Sigmoid colon (tissue), 7 donors: ENCODE results near the gene TMEM140. TPM values are rescaled to one million over a fixed set of nuclear protein-coding genes. Genes with fewer than 3 reads are reported as not detected.

Source experiments
- DNase-seq: peaks from one replicate; pipeline ENCODE4 v3.0.0-alpha.2; 2019
- H3K27ac ChIP-seq, 4 donors: fragments of 200-600 bp; sonication (generic); one replicate each; pipeline ENCODE4 v1.5.1; 2016 to 2019; ENCODE audit warnings: mild to moderate bottlenecking in 1 of 4
- H3K27me3 ChIP-seq, 3 donors: fragments of 200-600 bp; sonication (generic); one replicate each; pipeline ENCODE4 v1.5.1; 2019; ENCODE audit warnings: mild to moderate bottlenecking in 1 of 3
- H3K36me3 ChIP-seq, 4 donors: fragments of 200-600 bp; sonication (generic); one replicate each; pipeline ENCODE4 v1.5.1; 2016 to 2019
- H3K4me1 ChIP-seq, 4 donors: fragments of 200-600 bp; sonication (generic); one replicate each; pipeline ENCODE4 v1.5.1; 2017 to 2019
- H3K4me3 ChIP-seq, 4 donors: fragments of 200-600 bp; sonication (generic); one replicate each; pipeline ENCODE4 v1.5.1; 2017 to 2019; ENCODE audit warnings: mild to moderate bottlenecking in 2 of 4, moderate library complexity in 1 of 4
- H3K9me3 ChIP-seq, 4 donors: fragments of 200-600 bp in 3 of 4; sonication (generic) in 3 of 4; one replicate each; pipeline versions ENCODE4 v1.5.1 to v1.6.1; 2013 to 2019
- EP300 ChIP-seq, 4 donors: sonication (generic); formaldehyde crosslinking; IDR thresholded peaks; one replicate each; pipeline ENCODE4 v1.6.1; 2017; ENCODE audit warnings: antibody characterized with exemption in 4 of 4
- POLR2A ChIP-seq, 2 donors: fragments of 450-650 bp; IDR thresholded peaks; one replicate each; pipeline ENCODE4 v1.6.1; 2016; ENCODE audit warnings: antibody characterized with exemption in 2 of 2, mild to moderate bottlenecking in 2 of 2, moderate library complexity in 2 of 2
- POLR2AphosphoS5 ChIP-seq, 4 donors: sonication (generic); formaldehyde crosslinking; IDR thresholded peaks; one replicate each; pipeline ENCODE4 v1.6.1; 2017; ENCODE audit warnings: antibody characterized with exemption in 4 of 4
- WGBS, 2 donors: extraction: QIAGEN DNeasy Blood & Tissue Kit; methylation state at CpG; one replicate each; pipeline ENCODE4 v1.1.7; 2013; 5-methylcytosine and 5-hydroxymethylcytosine counted together
- intact Hi-C: fragments of 100-400 bp; cut with DNase I; formaldehyde crosslinking; loops from one replicate; pipeline ENCODE4 v1.15.1; 2023
- polyA plus RNA-seq, 3 donors: library from polyadenylated mRNA; stranded (reverse); fragments of 200-250 nt; gene quantifications; one replicate each; pipeline ENCODE4 v1.2.3, GENCODE V29; 2013
- total RNA-seq, 4 donors: library from RNA; depleted of rRNA; stranded (reverse); fragments of >200 nt; gene quantifications; one replicate each; pipeline ENCODE4 v1.1.0, GENCODE V29; 2016
- TF ChIP-seq, protein P1 (sequence below), 4 experiments: fragments of 450-650 bp in 3 of 4; fragments of 200-600 bp in 1 of 4; IDR thresholded peaks; one replicate each; pipeline ENCODE4 v1.5.1; 2016 to 2019; ENCODE audit warnings: antibody characterized with exemption in 4 of 4, mild to moderate bottlenecking in 3 of 4, moderate library complexity in 2 of 4
- donor health status: healthy with polysubstance abuse.
- donor health status: Bipolar disorder and iron deficiency.
- donor health status: healthy.

The TMEM140 gene
- total and polyA plus RNA-seq, 7 donors, result 5.4 to 29.6 (median 18.3) TPM

DNA sequence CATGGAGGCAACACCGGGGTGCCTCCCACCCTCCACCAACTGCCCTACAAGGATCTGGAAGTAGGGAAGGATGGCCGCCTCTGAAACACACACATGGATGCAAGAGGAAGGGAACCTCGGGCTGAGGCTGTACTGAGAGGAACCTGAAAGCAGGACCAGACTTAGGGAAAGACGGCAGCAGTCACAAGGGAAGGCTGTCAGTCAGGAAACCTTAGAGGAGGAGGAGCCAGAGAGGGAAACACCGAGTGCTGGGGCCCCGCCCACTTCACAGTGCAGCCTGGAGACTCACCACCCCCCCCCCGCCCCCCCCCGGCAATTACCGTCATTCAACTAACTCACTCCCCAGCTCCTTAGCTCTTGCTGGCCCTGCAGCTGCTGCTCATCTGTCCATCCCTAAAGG lies 20.1 kb downstream of the TMEM140 start:
- no peak for DNase-seq
- intact Hi-C loops, result loop anchor here (10.0 kb wide), 1 partner anchor 393 kb away; the partner anchor contains the start of gene CALD1
- Histone ChIP-seq H3K27ac (peak overlapping the region; percentile 14 to 97 (median 94)), H3K36me3 (peaks cover 7 to 50% (median 22%) of the 10 kb centered on the region in 4 donors), H3K27me3 (no peaks in the 10 kb centered on the region), H3K4me3 (no peak overlapping the region), H3K4me1 (peaks cover 0 to 46% (median 38%) of the 10 kb centered on the region in 4 donors), H3K9me3 (no peaks in the 10 kb centered on the region)
- WGBS, 2 donors, result 60 to 68% methylated on average over 8 to 9 of the region's 9 CpGs
- TF ChIP-seq POLR2A (IDR thresholded peaks at IDR 0.05) (no peak), EP300 (IDR thresholded peaks at IDR 0.05) (no peak)
- TF ChIP-seq, protein P1, sequence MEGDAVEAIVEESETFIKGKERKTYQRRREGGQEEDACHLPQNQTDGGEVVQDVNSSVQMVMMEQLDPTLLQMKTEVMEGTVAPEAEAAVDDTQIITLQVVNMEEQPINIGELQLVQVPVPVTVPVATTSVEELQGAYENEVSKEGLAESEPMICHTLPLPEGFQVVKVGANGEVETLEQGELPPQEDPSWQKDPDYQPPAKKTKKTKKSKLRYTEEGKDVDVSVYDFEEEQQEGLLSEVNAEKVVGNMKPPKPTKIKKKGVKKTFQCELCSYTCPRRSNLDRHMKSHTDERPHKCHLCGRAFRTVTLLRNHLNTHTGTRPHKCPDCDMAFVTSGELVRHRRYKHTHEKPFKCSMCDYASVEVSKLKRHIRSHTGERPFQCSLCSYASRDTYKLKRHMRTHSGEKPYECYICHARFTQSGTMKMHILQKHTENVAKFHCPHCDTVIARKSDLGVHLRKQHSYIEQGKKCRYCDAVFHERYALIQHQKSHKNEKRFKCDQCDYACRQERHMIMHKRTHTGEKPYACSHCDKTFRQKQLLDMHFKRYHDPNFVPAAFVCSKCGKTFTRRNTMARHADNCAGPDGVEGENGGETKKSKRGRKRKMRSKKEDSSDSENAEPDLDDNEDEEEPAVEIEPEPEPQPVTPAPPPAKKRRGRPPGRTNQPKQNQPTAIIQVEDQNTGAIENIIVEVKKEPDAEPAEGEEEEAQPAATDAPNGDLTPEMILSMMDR (IDR thresholded peaks at IDR 0.05), result no peak

DNA sequence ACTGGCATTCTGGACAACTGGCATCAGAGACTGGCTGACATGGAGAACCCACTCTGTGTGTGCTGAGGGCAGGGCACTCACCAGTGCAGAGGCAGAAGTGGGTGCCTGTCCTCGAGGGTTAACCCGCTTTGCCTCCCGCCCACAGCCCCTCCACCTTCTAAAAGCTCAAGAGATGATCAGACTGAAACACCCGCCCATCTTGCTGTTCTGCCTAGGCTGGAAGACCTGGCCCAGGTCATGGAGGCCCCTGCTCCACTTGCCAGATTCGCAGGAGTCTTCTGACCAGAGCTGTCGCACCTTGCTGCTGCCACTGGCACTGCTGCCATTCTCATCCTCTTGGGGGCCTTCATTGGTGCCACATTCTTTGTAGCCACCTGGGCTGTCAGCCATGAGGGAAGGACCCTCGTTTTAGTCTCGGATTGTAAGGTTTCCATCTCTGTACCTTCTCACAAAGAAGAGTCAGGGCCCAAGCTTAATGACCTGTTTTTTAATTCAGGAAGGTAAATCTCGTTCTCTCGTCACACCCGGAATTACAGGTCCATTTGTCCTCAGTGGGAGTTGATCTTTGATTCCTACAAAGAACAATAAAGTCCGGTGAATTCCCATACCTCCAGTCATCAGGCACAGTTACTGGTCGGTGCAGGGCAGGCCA lies 20.7 kb downstream of the TMEM140 start:
- no peak for DNase-seq
- whole genome bisulfite sequencing, 2 donors, result 88 to 89% methylated on average over 13 of the region's 13 CpGs
- TF ChIP-seq EP300 (IDR thresholded peaks at IDR 0.05), result no peak
- TF ChIP-seq POLR2A (IDR thresholded peaks at IDR 0.05), result no peak
- TF ChIP-seq POLR2AphosphoS5 (IDR thresholded peaks at IDR 0.05), result no peak
- TF ChIP-seq, protein P1 (IDR thresholded peaks at IDR 0.05), result no peak
- Histone ChIP-seq H3K9me3 (no peaks in the 10 kb centered on the region), H3K36me3 (peaks cover 7 to 48% (median 22%) of the 10 kb centered on the region in 4 donors), H3K27ac (peak overlapping the region; percentile 14 to 97 (median 94)), H3K4me3 (no peak overlapping the region), H3K4me1 (peaks cover 0 to 46% (median 38%) of the 10 kb centered on the region in 4 donors), H3K27me3 (no peaks in the 10 kb centered on the region)
- intact Hi-C loops, result loop anchor here (10.0 kb wide), 1 partner anchor 394 kb away; the partner anchor contains the start of gene CALD1

DNA sequence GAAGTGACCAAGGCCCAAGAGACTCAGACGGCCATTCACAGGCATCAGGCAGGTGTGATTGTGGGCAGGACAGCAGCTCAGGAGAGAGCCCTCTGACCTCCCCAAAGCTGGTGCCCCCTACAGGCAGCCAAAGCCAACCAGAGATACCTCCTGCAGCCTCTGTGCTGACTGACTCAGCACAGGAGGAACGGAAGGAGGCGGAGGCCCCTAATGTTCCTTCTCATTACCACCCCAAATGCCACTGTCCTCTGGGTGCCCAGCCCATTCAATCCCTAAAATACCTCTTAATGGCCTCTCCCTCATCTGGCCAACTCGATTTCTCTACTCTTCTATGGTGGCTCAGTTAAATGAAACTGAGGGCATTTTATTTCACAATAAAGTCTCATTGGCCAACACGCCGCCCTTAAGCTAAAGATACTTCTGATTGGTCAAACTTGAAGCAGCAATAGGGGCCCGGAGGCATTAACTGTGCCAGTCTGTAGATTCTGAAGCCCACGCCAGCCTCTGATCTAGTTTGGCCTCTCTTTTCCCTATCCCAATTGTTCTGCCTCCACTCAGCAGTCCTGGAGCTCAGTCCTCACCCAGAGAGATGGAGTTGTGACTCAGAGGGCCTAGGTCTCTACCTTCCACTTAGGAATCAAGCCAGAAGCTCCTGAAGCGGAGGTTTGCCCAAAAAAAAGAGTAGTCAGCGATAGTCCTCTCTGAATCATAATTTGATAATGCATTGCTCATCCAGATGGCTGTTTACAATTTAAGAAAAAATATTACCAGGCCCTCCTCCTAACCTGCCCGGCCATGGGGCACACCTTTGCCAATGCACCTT lies 21.5 kb downstream of the TMEM140 start:
- DNase-seq, result no peak
- no peak for TF ChIP-seq POLR2AphosphoS5 (IDR thresholded peaks at IDR 0.05)
- TF ChIP-seq, protein P1 (IDR thresholded peaks at IDR 0.05), result peak in 1 of 4 experiments; percentile 9
- intact Hi-C loops, result loop anchor here (10.0 kb wide), 1 partner anchor 395 kb away; the partner anchor contains the start of gene CALD1
- WGBS, 2 donors, result 54 to 55% methylated on average over 11 of the region's 11 CpGs
- peak overlapping the region; percentile 61 to 92 (median 74) for H3K4me3 ChIP-seq
- peaks cover 0 to 46% (median 38%) of the 10 kb centered on the region in 4 donors for H3K4me1 ChIP-seq
- H3K27ac ChIP-seq, result peak overlapping the region; percentile 94 to 99 (median 96)
- H3K36me3 ChIP-seq, result peaks cover 7 to 40% (median 22%) of the 10 kb centered on the region in 4 donors
- H3K27me3 ChIP-seq, result no peaks in the 10 kb centered on the region
- no peaks in the 10 kb centered on the region for H3K9me3 ChIP-seq

DNA sequence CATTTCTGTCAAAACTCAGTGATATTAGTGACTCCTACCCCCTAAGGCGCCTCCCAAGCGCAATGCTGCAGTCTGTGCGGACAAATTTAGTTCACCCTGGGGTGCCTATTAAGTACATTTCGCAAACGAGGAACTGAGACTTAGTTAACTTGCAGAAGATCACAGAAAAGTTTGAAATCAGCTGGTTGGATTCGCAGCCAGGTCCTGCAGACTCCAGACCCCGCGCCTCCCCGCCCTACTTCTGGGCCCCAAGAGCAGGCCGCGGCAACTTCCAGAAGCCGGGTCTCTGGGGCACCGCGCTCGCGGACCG lies 22.0 kb downstream of the TMEM140 start:
- WGBS, 2 donors, result 1 to 3% methylated on average over 17 of the region's 17 CpGs
- Histone ChIP-seq H3K4me1 (peaks cover 0 to 46% (median 38%) of the 10 kb centered on the region in 4 donors), H3K27me3 (no peaks in the 10 kb centered on the region), H3K4me3 (peak overlapping the region; percentile 61 to 92 (median 74)), H3K36me3 (peaks cover 7 to 35% (median 19%) of the 10 kb centered on the region in 4 donors), H3K27ac (peak overlapping the region; percentile 94 to 99 (median 96)), H3K9me3 (no peaks in the 10 kb centered on the region)
- intact Hi-C loops, result loop anchor here (1.0 to 10.0 kb wide), 4 partner anchors 22 to 480 kb away; partner anchors contain the start of genes CALD1 and TMEM140
- no peak for DNase-seq
- no peak for TF ChIP-seq POLR2A (IDR thresholded peaks at IDR 0.05)
- TF ChIP-seq EP300 (IDR thresholded peaks at IDR 0.05), result no peak
- TF ChIP-seq, protein P1 (IDR thresholded peaks at IDR 0.05), result no peak
- no peak for TF ChIP-seq POLR2AphosphoS5 (IDR thresholded peaks at IDR 0.05)
